Keratinocyte (primary cell): Measurements from ENCODE around the gene NKD1. TPM values are rescaled to one million over a fixed set of nuclear protein-coding genes. Genes with fewer than 3 reads are reported as not detected.

Experiments used
- DNase-seq: peaks from one replicate; pipeline ENCODE4 v3.0.0-alpha.2; 2011; ENCODE audit warnings: low read depth, missing footprints, low spot score
- FAIRE-seq: peaks from 2 replicates; lab custom pipeline; 2011; peaks lifted over from hg19 to GRCh38; lab: Jason Lieb, UNC
- H2AFZ ChIP-seq: 2 replicates; pipeline ENCODE4 v1.6.0; 2012; ENCODE audit warnings: low read length, control low read depth, inconsistent platforms; ENCODE audit not compliant: control insufficient read depth
- H3K27ac ChIP-seq: 2 replicates; pipeline ENCODE4 v1.5.1; 2011; ENCODE audit warnings: low read length; ENCODE audit not compliant: control insufficient read depth, insufficient read depth
- H3K27me3 ChIP-seq: 3 replicates; pipeline ENCODE4 v1.6.0; 2011; ENCODE audit warnings: low read length; ENCODE audit not compliant: control insufficient read depth, insufficient read depth; ENCODE audit errors: extremely low read depth
- H3K36me3 ChIP-seq, 2 experiments: 2 replicates in 1 of 2; 3 replicates in 1 of 2; pipeline ENCODE4 v1.5.1; 2011; ENCODE audit warnings: low read length in 2 of 2, mild to moderate bottlenecking in 1 of 2; ENCODE audit not compliant: control insufficient read depth in 2 of 2, insufficient read depth in 2 of 2; ENCODE audit errors: extremely low read depth in 1 of 2
- H3K4me1 ChIP-seq: 3 replicates; pipeline ENCODE4 v1.5.1; 2011; ENCODE audit warnings: low read length; ENCODE audit not compliant: control insufficient read depth, insufficient read depth; ENCODE audit errors: extremely low read depth
- H3K4me2 ChIP-seq: 3 replicates; pipeline ENCODE4 v1.6.0; 2011; ENCODE audit warnings: low read depth, low read length; ENCODE audit not compliant: control insufficient read depth, insufficient read depth; ENCODE audit errors: extremely low read depth
- H3K4me3 ChIP-seq, 3 experiments: fragments of 200-600 bp in 1 of 3; sonication (generic) in 1 of 3; 2 replicates in 2 of 3; 3 replicates in 1 of 3; pipeline ENCODE4 v1.5.1; 2011 to 2016; ENCODE audit warnings: low read length in 3 of 3, mild to moderate bottlenecking in 3 of 3, control low read depth in 2 of 3, inconsistent platforms in 1 of 3, low read depth in 1 of 3, mixed read lengths in 1 of 3, mixed run types in 1 of 3, moderate library complexity in 1 of 3; ENCODE audit not compliant: control insufficient read depth in 2 of 3, insufficient read depth in 2 of 3; ENCODE audit errors: extremely low read depth in 1 of 3
- H3K79me2 ChIP-seq: 2 replicates; pipeline ENCODE4 v1.6.0; 2012; ENCODE audit warnings: low read length; ENCODE audit not compliant: control insufficient read depth, insufficient read depth
- H3K9ac ChIP-seq: 3 replicates; pipeline ENCODE4 v1.6.0; 2011; ENCODE audit warnings: low read length; ENCODE audit not compliant: control insufficient read depth, insufficient read depth; ENCODE audit errors: extremely low read depth
- H3K9me1 ChIP-seq: 3 replicates; pipeline ENCODE4 v1.6.0; 2011; ENCODE audit warnings: low read length; ENCODE audit not compliant: control insufficient read depth, insufficient read depth; ENCODE audit errors: extremely low read depth
- H3K9me3 ChIP-seq: 2 replicates; pipeline ENCODE4 v1.5.1; 2012; ENCODE audit warnings: low read depth, low read length; ENCODE audit not compliant: control insufficient read depth
- H4K20me1 ChIP-seq: 3 replicates; pipeline ENCODE4 v1.6.0; 2011; ENCODE audit warnings: low read length; ENCODE audit not compliant: control insufficient read depth, insufficient read depth; ENCODE audit errors: extremely low read depth
- EZH2 ChIP-seq: IDR thresholded peaks from one replicate; pipeline ENCODE4 v1.6.1; 2012; ENCODE audit warnings: inconsistent platforms, mild to moderate bottlenecking, low read length, moderate library complexity
- dilution Hi-C: fragments of 300-500 bp; cut with MboI; formaldehyde crosslinking; loops from one replicate; pipeline ENCODE4 v1.7.0; 2020; ENCODE audit warnings: low sequenced_read_pairs; ENCODE audit not compliant: extremely low pct_ligation_motif_present
- polyA plus RNA-seq, 5 experiments: library from polyadenylated mRNA; depleted of rRNA in 3 of 5; stranded (reverse) in 3 of 5; stranded (forward) in 1 of 5; unstranded in 1 of 5; fragments of >200 nt; gene quantifications; 1 replicate in 1 of 5; 2 replicates in 3 of 5; 3 replicates in 1 of 5; pipeline versions ENCODE4 v1.2.1 to v1.2.3, GENCODE V29; 2011 to 2012; ENCODE audit warnings: missing spikeins in 2 of 5, low read depth in 1 of 5, low replicate concordance in 1 of 5
- TF ChIP-seq, protein P1 (sequence below), 3 experiments: IDR thresholded peaks in 1 of 3; conservative IDR thresholded peaks in 1 of 3; optimal IDR thresholded peaks in 1 of 3; 2 replicates in 2 of 3; 3 replicates in 1 of 3; pipeline versions ENCODE3 to v1.5.1; 2011; ENCODE audit warnings: low read length in 3 of 3, mild to moderate bottlenecking in 3 of 3, moderate library complexity in 2 of 3, control low read depth in 1 of 3, inconsistent platforms in 1 of 3; ENCODE audit not compliant: insufficient read depth in 2 of 3; ENCODE audit errors: extremely low read depth in 1 of 3

Gene NKD1
- polyA plus RNA-seq, 1 donor (not counting 4 experiments of a cell fraction or from before 2014, with no cell fraction given) = 0.62 TPM

DNA sequence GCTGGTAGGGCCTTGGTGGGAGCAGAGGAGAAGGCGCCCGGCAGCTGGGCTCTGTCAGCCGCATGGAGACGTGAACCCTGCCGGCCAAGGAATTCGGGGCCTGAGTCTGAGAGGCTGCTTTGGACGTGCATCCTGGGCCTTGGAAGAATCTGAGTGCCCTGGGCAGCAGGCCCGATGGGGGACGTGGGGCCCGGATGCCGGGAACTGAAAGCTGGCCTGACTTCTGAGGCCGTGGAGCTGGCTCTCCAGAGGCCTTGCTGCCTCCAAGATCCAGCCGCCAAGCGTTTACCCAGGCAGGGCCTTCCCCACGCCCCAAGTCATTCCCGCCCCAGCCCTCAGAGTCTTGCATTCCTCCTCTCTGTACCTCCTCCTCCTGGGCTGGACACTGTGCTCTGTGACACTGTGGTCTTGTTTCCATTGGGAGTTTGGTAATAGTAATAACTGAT lies 37.2 kb downstream of the NKD1 start:
- DNase-seq (no peak), FAIRE-seq (no peak)
- Histone ChIP-seq H3K9me3 (no peaks in the 10 kb centered on the region), H3K36me3 (no peaks in the 10 kb centered on the region), H3K4me2 (no peak overlapping the region), H4K20me1 (no peaks in the 10 kb centered on the region), H3K4me3 (no peak overlapping the region), H3K27me3 (no peaks in the 10 kb centered on the region), H3K79me2 (no peaks in the 10 kb centered on the region), H3K9ac (no peak overlapping the region), H3K9me1 (no peaks in the 10 kb centered on the region), H3K4me1 (peaks cover under 1% of the 10 kb centered on the region), H3K27ac (no peak overlapping the region), H2AFZ (no peak overlapping the region)
- dilution Hi-C loops = no loop called here
- TF ChIP-seq, protein P1, sequence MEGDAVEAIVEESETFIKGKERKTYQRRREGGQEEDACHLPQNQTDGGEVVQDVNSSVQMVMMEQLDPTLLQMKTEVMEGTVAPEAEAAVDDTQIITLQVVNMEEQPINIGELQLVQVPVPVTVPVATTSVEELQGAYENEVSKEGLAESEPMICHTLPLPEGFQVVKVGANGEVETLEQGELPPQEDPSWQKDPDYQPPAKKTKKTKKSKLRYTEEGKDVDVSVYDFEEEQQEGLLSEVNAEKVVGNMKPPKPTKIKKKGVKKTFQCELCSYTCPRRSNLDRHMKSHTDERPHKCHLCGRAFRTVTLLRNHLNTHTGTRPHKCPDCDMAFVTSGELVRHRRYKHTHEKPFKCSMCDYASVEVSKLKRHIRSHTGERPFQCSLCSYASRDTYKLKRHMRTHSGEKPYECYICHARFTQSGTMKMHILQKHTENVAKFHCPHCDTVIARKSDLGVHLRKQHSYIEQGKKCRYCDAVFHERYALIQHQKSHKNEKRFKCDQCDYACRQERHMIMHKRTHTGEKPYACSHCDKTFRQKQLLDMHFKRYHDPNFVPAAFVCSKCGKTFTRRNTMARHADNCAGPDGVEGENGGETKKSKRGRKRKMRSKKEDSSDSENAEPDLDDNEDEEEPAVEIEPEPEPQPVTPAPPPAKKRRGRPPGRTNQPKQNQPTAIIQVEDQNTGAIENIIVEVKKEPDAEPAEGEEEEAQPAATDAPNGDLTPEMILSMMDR (optimal IDR thresholded peaks at IDR 0.05 in 1 of 3, IDR thresholded peaks at IDR 0.05 in 1 of 3, conservative IDR thresholded peaks at IDR 0.05 in 1 of 3; ENCODE audit: extremely low read depth in 1 of 3, insufficient read depth in 2 of 3, low read length in 3 of 3) = no peak
- TF ChIP-seq EZH2 = no peak

DNA sequence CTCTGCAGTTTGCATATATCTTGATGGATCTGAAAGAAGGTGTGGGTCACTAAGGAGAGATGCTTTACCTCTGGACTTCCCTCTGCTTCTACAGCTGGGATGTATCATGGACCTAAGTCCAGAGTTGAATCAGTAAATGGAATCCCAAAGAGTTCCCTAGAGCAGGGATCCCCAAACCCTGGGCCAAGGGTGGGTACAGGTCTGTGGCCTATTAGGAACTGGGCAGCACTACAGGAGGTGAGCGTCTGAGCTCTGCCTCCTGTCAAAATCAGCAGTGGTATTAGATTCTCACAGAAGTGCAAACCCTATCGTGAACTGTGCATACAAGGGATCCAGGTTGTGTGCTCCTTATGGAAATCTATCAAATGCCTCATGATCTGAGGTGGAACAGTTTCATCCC lies 39.3 kb downstream of the NKD1 start:
- Histone ChIP-seq H3K27ac (no peak overlapping the region), H3K36me3 (no peaks in the 10 kb centered on the region), H3K27me3 (no peaks in the 10 kb centered on the region), H3K9me1 (no peaks in the 10 kb centered on the region), H2AFZ (no peak overlapping the region), H3K79me2 (no peaks in the 10 kb centered on the region), H3K4me1 (no peaks in the 10 kb centered on the region), H4K20me1 (no peaks in the 10 kb centered on the region), H3K9me3 (no peaks in the 10 kb centered on the region), H3K4me2 (no peak overlapping the region), H3K9ac (no peak overlapping the region), H3K4me3 (no peak overlapping the region)
- FAIRE-seq = no peak
- dilution Hi-C loops = no loop called here
- TF ChIP-seq EZH2 = no peak
- TF ChIP-seq, protein P1 (optimal IDR thresholded peaks at IDR 0.05 in 1 of 3, IDR thresholded peaks at IDR 0.05 in 1 of 3, conservative IDR thresholded peaks at IDR 0.05 in 1 of 3; ENCODE audit: extremely low read depth in 1 of 3, insufficient read depth in 2 of 3, low read length in 3 of 3) = no peak
- DNase-seq = no peak
